ENCODE data around the gene COQ5. TPM values are rescaled to one million over a fixed set of nuclear protein-coding genes. Genes with fewer than 3 reads are reported as not detected.
"Not testable (repeated sequence)": the region's sequence is repeated elsewhere in the genome, so short reads cannot be mapped to it uniquely, and the experiment has no call there.

COQ5 gene
- total RNA-seq, 1 experiment from 2014 or later, result 34.3 TPM

DNA sequence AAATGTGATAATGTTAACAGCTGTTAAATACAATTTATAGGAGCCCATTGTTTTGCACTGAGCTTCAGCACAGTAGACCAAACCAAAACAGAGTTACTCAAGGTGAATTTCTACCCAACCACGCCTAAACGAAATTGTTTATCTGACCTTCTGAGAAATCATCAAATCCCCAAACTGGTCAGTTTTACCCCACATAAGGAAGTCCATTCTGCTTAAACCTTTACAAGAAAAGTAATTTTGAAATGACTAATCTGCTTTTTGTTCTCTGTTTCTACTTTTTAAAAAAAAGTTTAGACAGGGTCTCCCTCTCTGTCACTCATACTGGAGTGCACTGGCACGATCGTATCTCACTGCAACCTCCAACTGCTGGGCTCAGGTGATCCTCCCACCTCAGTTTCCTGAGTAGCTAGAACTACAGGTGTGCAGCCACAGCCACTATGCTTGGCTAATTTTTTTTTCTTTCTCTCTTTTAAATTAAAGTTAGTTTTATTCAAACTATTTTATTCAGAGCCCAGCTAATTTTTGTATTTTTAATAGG lies 3.8 kb upstream of the COQ5 start:
- in situ Hi-C loops (cut with HindIII; ENCODE audit: low sequenced_read_pairs), result no loop called here
- DNase-seq (ENCODE audit: low spot score), result no peak

DNA sequence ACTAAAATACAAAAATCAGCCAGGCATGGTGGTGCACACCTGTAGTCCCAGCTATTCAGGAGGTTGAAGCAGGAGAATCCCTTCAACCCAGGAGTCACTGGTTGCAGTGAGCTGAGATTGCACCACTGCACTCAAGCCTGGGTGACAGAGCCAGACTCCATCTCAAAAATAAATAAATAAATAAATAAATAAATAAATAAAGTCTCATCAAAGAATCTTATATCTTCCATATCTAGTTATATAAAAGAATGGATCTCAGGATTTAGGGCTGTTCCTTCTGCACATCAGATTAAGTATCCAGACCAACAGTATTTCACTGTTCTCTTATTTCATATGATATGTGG lies 1.4 kb upstream of the COQ5 start:
- in situ Hi-C loops (cut with HindIII; ENCODE audit: low sequenced_read_pairs); DNase-seq (ENCODE audit: low spot score): not testable (repeated sequence)

DNA sequence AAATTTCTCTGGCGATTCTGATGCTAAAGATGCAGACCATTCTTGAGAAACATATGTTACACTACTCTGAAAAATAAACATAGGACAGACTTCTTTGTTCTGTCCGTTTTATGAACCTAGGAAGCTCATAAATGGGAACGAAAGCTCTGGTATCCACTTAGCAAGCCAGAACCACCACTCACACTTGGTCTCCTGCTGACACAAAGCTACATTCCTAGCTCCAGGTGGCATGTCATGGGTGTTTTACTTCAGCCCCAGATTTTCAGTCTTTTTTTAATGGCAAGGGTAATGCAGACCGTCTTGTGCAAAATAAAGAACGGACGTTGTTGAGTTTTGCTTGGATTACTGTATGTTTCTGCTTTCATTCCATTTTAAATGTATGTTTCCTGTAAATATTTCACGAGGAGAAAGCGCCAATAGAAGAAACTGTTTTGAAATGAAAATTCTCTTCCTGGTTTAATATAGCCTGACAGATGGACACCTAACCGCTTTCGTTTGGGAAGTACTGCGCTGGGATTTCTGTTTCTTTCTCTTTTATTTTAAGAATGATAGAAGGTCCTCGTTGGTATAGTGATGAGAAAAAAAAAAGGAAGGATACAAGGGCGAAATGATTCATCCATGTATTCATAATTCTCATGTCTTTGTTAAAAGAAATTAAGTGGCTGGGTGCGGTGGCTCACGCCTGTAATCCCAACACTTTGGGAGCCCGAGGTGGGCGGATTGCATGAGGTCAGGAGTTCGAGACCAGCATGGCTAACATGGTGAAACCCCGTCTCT lies 871 bp upstream of the COQ5 start:
- DNase-seq (ENCODE audit: low spot score), result peak; percentile 71
- in situ Hi-C loops (cut with HindIII; ENCODE audit: low sequenced_read_pairs), result no loop called here

DNA sequence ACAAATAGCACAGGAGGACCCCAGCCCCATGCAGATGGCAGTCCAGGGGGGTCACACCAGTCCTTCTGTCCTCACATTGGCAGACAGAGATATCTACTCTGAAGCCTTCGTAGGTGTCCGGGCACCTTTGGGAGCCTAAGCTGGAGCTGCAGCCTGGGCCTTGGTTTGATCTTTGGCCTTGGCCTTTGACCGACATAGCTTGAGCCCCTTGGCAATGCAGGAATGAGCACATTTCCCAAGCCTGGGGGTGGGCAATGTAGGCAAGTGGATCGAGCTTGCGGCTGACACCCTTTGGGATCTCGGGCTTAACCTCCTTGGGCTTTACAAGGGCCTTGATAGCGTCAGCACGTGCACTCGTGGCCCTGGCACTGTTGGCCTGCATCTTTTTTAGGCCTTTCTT lies 6.4 kb downstream of the COQ5 start:
- in situ Hi-C loops (cut with HindIII; ENCODE audit: low sequenced_read_pairs), result no loop called here
- DNase-seq (ENCODE audit: low spot score), result no peak

DNA sequence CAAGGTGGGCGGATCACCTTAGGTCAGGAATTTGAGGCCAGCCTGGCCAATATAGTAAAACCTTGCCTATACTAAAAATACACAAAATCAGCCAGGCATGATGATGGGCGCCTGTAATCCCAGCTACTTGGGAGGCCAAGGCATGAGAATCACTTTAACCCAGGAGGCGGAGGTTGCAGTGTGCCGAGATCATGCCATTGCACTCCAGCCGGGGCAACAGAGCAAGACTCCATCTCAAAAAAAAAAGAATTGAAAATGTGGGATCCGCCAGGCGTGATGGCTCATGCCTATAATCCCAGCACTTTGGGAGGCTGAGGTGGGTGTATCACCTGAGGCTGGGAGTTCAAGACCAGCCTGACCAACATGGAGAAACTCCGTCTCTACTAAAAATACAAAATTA lies 9.6 kb downstream of the COQ5 start:
- DNase-seq (ENCODE audit: low spot score); in situ Hi-C loops (cut with HindIII; ENCODE audit: low sequenced_read_pairs): not testable (repeated sequence)

DNA sequence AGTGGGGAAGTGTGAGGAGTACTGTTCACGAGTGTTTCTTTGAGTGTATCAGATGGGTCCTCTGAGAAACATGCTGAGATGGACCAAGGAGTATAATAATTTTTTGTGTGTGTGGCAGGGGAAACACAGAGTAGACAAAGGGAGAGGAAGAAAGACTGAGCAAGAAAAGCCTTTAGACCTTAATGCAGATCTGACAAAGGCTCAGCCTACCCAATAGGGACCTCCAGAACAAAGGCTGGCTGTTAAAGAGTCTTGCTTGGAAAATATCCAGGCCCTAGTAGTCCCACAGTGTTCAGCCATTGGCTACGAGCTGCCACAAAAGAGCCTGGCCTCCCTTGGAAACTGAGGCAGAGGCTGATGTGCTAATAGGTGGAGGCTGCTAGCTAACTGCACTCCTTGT lies 13.5 kb downstream of the COQ5 start:
- no peak for DNase-seq (ENCODE audit: low spot score)
- in situ Hi-C loops (cut with HindIII; ENCODE audit: low sequenced_read_pairs), result no loop called here

DNA sequence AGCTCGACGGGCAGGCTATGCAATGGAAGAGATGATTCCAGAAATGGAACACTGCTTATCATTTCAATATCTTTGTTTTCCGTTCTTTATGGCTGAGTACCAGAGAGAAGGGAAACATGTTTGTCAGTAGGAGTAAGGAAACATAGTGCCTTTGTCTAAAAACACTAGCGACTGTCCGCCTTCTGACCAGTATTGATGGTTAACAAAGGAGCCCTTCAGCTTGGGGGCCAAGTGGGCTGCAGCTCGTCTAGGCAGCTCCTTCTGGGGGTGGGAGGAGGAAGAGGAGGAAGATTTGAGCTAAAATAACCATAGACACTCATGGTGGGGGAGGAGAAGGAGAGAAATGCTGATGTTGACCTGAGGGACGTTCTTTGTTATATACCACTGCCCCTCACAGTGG lies 15.0 kb downstream of the COQ5 start:
- in situ Hi-C loops (cut with HindIII; ENCODE audit: low sequenced_read_pairs), result no loop called here
- no peak for DNase-seq (ENCODE audit: low spot score)

DNA sequence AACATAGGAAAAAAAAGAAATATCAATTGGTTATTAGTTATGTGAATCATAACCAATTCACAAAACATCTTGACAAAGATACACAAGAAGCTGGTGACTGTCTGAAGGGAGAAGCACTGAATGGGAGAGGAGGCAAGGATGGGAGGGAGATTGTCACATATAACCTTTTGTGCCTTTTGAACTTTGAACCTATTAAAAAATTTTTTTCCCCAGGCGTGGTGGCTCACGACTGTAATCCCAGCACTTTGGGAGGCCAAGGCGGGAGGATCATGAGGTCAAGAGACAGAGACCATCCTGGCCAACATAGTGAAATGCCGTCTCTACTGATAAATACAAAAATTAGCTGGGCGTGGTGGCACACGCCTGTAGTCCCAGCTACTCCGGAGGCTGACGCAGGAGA lies 20.4 kb downstream of the COQ5 start:
- in situ Hi-C loops (cut with HindIII; ENCODE audit: low sequenced_read_pairs), result no loop called here
- no peak for DNase-seq (ENCODE audit: low spot score)

DNA sequence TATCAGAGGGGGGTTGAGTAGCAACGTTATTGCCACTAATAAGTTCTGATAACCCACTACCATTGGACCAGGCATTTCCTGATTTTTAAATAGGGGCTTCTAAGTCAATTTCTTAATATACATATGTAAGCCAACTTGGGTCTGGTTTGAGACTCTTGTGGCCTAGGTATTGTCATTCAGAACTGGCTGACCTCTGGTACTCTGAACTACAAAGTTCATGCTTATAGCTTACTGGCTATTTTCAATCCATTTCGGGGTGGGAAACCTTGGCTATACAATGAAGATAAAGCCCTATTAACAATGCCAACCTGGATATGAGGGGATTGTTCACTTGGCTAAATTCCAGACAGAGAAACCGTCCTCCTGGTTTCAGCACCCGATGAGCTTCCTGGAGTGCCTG lies 24.4 kb downstream of the COQ5 start:
- in situ Hi-C loops (cut with HindIII; ENCODE audit: low sequenced_read_pairs), result no loop called here
- no peak for DNase-seq (ENCODE audit: low spot score)

DNA sequence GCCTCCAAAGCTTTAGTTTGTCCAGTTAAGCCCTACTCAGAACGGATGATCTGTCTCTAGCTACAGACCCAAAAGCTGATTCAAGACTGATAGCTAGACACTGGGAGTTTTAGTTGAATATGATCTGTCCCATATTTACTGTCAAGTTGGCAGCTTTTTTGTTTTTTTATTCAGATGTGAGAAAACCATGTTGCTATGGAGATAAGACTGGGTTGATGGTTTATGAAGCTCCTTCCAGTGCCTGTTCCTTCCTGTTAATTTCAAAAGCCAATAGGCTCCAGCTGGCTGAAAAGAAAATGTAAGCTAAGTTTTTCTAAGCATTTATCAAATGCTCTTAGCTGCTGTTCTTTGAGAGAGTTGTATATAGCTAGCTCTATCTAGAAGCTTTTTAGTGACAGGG lies 28.4 kb downstream of the COQ5 start:
- in situ Hi-C loops (cut with HindIII; ENCODE audit: low sequenced_read_pairs), result no loop called here
- no peak for DNase-seq (ENCODE audit: low spot score)

DNA sequence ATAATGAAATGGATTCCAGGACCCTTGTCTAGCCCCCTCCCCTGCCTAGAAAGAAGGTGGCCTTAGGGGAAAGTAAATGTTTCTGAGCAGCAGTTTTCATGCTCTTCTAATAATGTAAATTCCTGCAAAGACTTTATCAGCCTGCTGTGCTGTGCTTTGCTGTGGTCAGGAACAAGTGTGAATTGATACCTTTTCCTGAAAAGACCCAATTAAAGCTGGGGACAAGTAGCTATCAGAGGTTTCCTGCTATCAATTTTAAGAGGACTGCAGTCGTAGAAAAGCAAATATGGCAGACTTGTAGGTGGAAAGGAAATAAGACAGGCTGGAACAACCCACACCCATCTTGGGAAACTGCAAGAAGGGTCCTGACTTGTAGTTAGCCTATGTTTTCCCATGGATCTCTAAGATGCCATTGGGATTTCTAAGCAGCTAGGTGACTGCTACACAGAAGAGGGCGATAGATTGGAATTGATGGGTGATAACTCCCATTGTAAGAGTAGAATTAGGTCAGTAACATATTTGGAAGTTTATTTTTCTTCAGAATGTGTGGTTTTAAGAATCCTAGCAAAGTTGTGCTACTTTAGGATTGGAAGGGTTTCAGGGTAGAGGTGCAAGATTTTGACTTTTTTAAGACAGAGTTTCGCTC lies 30.0 kb downstream of the COQ5 start:
- in situ Hi-C loops (cut with HindIII; ENCODE audit: low sequenced_read_pairs), result no loop called here
- DNase-seq (ENCODE audit: low spot score), result no peak

DNA sequence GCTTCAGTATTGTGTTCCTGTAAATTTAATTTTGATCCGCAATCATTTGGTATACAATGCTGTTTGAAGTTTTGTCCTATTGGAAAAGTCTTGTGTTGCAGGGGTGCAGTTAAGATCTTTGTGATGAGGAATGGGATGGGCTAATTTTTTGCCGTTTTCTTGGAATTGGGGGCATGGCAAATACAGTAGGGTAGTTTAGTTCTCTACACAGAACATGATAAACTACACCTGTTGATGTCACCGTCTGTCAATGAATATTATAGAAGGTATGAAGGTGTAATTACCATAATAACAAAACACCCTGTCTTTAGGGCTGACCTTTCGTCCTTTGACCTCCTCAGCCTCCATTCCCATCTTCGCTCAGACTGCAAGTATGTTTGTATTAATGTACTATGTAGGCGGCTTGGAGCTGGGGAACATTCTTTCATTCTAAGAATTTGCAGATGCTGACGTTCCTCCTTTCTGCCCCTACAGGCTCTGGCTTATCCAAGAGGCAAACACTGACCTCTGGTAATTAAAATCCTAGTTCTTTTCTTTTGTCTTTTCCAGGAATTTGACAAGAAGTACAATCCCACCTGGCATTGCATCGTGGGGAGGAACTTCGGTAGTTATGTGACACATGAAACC lies 31.3 kb downstream of the COQ5 start:
- DNase-seq (ENCODE audit: low spot score), result no peak
- in situ Hi-C loops (cut with HindIII; ENCODE audit: low sequenced_read_pairs), result no loop called here

DNA sequence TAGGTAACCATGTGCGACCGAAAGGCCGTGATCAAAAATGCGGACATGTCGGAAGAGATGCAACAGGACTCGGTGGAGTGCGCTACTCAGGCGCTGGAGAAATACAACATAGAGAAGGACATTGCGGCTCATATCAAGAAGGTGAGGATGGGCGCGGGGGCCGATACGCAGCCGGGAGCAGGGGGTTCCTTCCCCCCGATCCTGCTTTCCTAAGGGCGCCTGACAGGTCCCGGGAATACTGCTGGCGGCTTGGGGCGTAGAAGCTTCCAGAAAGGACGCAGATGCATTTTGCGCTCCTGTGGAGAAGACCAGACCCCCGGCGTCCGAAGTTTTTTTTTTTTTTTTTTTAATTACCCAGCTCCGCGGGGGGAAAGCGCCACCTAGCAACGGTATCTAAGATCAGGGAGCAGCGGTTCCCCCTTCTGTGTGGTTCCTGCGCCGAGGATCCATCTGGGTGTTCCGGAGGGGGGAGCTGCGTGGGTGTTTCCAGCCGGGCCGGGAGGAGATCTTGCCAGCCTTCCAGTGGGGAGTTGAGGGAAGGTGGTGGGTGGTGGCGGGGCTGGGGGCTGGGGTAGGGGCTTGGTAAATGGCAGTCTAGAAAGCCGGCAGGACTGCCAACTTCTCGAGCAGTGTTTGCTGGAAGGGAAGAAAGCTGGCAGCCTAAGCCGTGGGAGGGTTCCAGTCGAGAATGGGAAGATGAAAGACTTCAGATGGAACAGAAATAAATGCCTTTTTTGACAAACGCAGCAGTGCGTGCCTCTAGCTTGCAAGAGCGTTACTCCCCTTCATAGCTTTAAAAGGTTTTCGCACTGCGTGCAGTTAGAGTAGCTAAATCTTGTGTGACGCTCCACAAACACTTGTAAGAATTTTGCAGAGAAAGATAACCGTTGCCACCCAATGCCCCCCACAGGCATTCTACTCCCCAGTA lies 32.3 kb downstream of the COQ5 start:
- in situ Hi-C loops (cut with HindIII; ENCODE audit: low sequenced_read_pairs), result no loop called here
- peak; percentile 84 for DNase-seq (ENCODE audit: low spot score)

DNA sequence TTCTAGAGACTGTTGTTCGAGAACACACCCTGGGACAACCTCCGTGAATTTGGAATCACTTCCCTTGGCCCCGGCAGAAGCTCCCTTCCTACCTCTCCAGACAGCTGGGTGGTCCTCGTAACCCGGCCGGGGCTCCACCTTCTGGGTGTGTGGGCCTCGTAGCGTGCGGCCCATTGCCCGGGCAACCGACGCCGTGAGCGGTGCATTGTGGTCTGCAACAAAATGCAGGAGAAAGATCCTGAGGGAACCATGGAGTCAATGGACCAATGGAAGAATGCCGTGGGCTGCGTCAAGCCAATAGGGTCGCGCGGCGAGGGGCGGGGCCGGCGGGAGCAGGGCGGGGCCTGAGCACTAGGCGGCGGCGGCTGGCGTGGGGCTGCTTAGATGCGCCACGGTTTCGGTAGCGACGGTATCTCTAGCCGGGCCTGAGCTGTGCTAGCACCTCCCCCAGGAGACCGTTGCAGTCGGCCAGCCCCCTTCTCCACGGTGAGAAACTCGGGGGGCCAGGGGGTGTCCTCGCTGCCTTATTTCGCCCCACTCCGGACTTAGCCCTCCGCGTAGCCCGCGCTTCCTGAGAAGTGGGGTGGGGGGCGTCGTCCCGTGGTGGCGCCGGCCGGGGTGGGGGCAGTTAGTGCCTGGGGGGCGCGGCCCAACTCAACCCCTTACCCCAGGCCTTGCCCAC lies 33.1 kb downstream of the COQ5 start, which contains the start of gene DYNLL1:
DYNLL1 (plus strand) TSS at position 383 of the 682 bp plus-strand sequence. CDS start 309 bp downstream, outside the sequence.
- peak; percentile 96 for DNase-seq (ENCODE audit: low spot score)
- in situ Hi-C loops (cut with HindIII; ENCODE audit: low sequenced_read_pairs), result no loop called here

DNA sequence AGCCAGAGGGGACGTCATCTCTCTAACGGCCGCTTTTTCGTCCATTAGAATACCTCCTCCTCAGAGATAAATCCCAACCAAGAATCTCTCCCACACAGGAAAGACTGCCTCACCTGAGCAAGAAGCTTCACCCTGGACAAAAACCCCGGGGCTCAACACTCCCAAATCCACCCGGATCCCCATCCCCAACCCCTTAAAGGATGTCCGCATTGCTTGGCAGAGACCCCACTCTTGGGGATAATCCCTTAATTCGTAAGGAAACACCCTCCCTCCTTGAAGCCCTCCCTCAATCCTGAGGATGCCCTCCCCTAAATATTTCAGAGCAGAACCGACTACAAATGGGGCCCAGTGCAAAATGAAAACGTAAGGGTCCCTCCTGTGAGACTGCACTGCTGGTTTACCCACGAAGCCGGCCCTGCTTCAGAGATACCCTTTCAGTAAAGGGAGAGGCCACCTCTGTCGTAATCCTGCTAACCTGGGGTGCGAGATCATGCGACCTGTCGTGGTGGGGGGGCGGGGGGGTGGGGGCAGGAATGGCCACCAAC lies 33.7 kb downstream of the COQ5 start:
- in situ Hi-C loops (cut with HindIII; ENCODE audit: low sequenced_read_pairs), result no loop called here
- DNase-seq (ENCODE audit: low spot score), result no peak

DNA sequence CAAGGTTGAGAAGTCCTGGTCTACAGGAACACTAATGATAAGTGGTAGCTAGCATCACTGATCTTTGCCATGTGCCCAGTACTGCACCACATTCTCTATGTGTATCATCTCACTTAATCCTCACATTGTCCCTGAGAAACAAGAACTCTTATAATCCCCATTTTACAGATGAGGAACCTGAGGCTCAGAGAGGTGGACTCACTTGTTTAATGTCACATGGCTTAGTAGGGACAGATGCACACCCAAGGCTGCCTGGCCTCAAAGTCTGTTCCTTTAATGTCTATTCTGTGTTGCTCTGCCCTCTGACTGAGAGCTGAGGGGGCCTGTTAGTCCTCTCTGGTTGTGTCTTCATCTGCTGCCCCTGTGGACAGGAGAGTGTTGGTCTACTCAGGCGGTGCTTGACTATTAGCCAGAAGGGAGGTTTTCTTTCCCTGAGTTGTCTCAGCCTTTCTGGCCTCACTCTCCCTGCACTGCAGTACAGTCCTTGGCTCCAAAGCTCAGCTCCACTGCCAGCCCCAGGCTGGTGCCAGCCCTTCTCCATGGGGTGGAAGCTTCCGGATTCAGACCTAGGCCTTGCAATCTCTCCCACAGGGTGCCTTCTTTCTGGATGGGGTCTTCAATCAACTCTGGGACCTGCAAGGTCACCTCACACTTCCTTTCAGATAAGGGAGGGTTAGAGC lies 38.0 kb downstream of the COQ5 start:
- DNase-seq (ENCODE audit: low spot score), result no peak
- in situ Hi-C loops (cut with HindIII; ENCODE audit: low sequenced_read_pairs), result no loop called here

DNA sequence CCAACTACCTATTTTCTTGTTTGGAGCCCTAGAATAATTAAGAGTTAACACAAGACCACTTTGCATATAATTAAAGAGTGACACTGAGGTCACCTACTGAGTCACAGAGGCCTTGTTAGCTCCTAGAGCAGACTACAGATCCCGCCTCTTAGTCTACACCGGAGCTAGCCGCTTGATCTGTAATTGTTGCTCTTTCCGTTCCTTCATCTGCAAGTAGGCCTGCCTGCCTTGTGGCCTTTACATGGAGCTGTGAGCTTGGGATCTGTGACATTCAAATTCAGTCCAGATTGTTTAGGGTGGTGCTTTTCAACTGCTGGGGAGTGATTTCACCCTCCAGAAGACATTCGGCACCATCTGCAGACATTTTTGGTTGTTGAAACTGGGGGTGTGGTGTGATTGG lies 38.6 kb downstream of the COQ5 start:
- in situ Hi-C loops (cut with HindIII; ENCODE audit: low sequenced_read_pairs), result no loop called here
- no peak for DNase-seq (ENCODE audit: low spot score)

DNA sequence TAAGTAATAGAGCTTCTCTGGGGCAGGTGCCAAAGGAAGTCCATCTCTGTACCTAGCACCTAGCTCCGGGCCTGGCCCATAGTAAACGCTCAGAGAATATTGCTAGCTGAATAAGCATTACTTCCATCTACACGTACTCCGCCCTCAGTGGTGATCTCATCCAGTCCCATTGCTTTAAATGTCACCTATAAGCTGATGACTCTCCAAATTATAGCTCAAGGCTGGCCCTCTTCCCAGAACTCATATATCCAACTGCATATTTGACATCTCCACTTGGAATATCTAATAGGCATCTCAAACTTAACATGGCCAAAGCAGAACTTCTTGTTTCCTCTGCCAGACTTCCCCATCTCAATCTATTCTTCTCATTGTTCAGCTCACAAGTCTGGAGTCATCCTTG lies 39.9 kb downstream of the COQ5 start:
- in situ Hi-C loops (cut with HindIII; ENCODE audit: low sequenced_read_pairs), result no loop called here
- DNase-seq (ENCODE audit: low spot score), result no peak
